HG02938 (cell line): Measurements from ENCODE around the gene FKBP8.

Experiments used
- ATAC-seq: cut with Tn5 transposase; IDR thresholded peaks from one replicate; pipeline ENCODE4 v1.9.1; 2021; ENCODE audit warnings: mild to moderate bottlenecking, moderate library complexity; ENCODE audit not compliant: unreplicated experiment

FKBP8 gene

DNA sequence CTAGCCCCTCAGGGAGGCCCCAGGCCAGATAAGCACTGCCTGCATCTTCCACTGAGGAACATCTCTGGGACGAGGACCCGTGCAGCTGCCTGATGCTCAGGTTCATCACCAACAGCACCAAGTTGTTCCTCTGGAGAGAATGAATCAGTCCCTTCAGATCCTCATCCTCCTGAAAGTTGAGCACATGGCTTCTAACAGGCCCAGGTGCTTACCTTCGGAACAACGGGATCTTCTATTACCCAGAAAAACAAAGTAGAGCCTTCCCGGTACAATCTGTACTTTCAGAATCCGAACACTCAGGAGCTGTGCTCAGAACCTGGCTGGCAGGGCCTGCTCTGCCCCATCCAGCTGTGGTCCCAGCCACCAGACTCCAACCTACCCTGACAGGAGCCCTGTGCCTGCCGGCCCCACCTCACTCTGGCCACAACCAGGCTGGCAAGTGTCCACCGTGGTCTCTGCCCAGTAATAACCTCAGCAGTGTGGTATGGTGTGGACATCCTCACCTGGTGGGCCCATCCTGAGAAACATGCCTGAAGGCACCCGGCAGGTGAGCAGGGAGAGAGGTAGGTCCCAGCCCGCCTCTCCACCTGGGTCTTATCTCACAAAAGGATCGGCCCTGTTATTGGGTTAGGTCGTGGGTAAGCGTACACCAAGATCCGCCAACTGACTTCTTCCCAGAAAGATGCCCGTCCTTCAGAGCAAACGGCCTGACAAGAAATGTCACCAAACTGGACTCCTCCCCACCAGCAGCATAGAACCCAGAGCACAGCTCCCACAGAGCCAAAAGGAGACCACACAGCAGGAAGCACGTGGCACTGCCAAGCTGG is 55.6 kb downstream of the FKBP8 start:
- no peak for ATAC-seq

GRCh38 chr19:18486746-18487145 is 56.6 kb downstream of the FKBP8 start:
- no peak for ATAC-seq

DNA sequence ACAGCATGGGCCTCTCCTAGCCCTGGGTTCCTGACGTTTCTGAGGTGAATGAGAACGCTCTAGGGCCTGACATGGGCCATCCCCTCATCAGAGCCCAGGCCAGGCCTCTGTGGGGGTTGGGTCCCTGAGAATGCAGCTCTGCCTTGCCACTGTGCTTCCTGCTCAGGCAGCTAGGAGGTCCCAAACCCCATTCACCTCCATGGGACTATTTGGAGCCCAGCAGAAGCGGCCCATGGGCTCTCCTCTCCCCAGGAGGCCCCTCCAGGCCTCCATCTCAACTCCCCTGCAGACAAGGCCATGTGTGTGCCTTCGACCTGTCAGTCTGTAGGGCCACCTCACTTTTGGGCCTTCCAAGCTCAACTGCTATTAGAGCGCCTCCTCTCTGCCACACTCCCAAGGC is 58.4 kb downstream of the FKBP8 start:
- no peak for ATAC-seq

GRCh38 chr19:18483119-18483890 is 60.1 kb downstream of the FKBP8 start:
- no peak for ATAC-seq
